ENCODE measurements around the gene PXYLP1. TPM values are rescaled to one million over a fixed set of nuclear protein-coding genes. Genes with fewer than 3 reads are reported as not detected.

The PXYLP1 gene
- polyA plus RNA-seq, 1 donor from 2014 or later, result 109 TPM

DNA sequence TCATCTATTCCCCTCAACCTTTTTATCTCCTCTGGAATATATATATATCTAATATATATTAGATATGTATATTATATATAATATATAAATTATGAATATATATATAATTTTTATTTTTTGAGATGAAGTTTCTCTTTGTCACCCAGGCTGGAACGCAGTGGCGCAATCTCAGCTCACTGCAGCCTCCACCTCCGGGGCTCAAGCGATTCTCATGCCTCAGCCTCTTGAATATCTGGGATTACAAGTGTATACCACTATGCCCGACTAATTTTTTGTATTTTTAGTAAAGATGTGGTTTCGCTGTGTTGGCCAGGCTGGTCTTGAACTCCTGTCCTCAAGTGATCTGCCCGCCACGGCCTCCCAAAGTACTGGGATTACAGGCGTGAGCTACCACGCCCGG, 22.2 kb downstream of the PXYLP1 start:
- H3K4me3 ChIP-seq (ENCODE audit: low read length), result no peak overlapping the region
- no peak for TF ChIP-seq REST (IDR thresholded peaks at IDR 0.05; ENCODE audit: borderline replicate concordance)
- no peak for TF ChIP-seq RAD21 (conservative IDR thresholded peaks at IDR 0.05)
- no peak for TF ChIP-seq TAF1 (IDR thresholded peaks at IDR 0.05; ENCODE audit: low read depth)
- TF ChIP-seq EZH2 (IDR thresholded peaks at IDR 0.05; ENCODE audit: borderline replicate concordance, insufficient read depth, low read length, poor library complexity, severe bottlenecking), result no peak
- TF ChIP-seq MXI1 (conservative IDR thresholded peaks at IDR 0.05; ENCODE audit: poor library complexity, severe bottlenecking), result no peak
- TF ChIP-seq POLR2AphosphoS5 (IDR thresholded peaks at IDR 0.05), result no peak
- TF ChIP-seq SMC3 (conservative IDR thresholded peaks at IDR 0.05; ENCODE audit: poor library complexity), result no peak
- no peak for TF ChIP-seq EP300 (conservative IDR thresholded peaks at IDR 0.05; ENCODE audit: poor library complexity, severe bottlenecking)
- no peak for TF ChIP-seq CTCF (IDR thresholded peaks at IDR 0.05; ENCODE audit: poor library complexity, severe bottlenecking)
- no peak overlapping the region for H3K27ac ChIP-seq (ENCODE audit: low read length)
- H3K9ac ChIP-seq (ENCODE audit: low read length), result no peak overlapping the region
- H3K4me2 ChIP-seq (ENCODE audit: low read length), result no peak overlapping the region
- H3K79me2 ChIP-seq (replicated peaks; ENCODE audit: insufficient read depth, low read length), result no peaks in the 10 kb centered on the region
- H4K20me1 ChIP-seq (ENCODE audit: insufficient read depth), result no peaks in the 10 kb centered on the region
- H3K36me3 ChIP-seq (ENCODE audit: insufficient read depth, low read length), result peaks cover 3% of the 10 kb centered on the region
- no peaks in the 10 kb centered on the region for H3K9me3 ChIP-seq (ENCODE audit: low read length)
- H3K27me3 ChIP-seq (ENCODE audit: insufficient read depth, low read depth, low read length), result no peaks in the 10 kb centered on the region
- H2AFZ ChIP-seq (ENCODE audit: low read depth, low read length), result no peak overlapping the region
- no peaks in the 10 kb centered on the region for H3K9me2 ChIP-seq (ENCODE audit: insufficient read depth, low read length)
- H3F3A ChIP-seq (ENCODE audit: insufficient read depth, low read length, poor library complexity, severe bottlenecking), result no peaks in the 10 kb centered on the region

GRCh38 chr3:141255137-141255845, 23.7 kb downstream of the PXYLP1 start:
- Histone ChIP-seq H3K4me3 (ENCODE audit: low read length) (no peak overlapping the region), H3K9ac (ENCODE audit: low read length) (no peak overlapping the region), H4K20me1 (ENCODE audit: insufficient read depth) (no peaks in the 10 kb centered on the region), H3K9me2 (ENCODE audit: insufficient read depth, low read length) (no peaks in the 10 kb centered on the region), H3F3A (ENCODE audit: insufficient read depth, low read length, poor library complexity, severe bottlenecking) (no peaks in the 10 kb centered on the region), H3K9me3 (ENCODE audit: low read length) (no peaks in the 10 kb centered on the region), H3K27ac (ENCODE audit: low read length) (no peak overlapping the region), H3K4me2 (ENCODE audit: low read length) (no peak overlapping the region), H3K79me2 (replicated peaks; ENCODE audit: insufficient read depth, low read length) (no peaks in the 10 kb centered on the region), H3K27me3 (ENCODE audit: insufficient read depth, low read depth, low read length) (no peaks in the 10 kb centered on the region), H3K36me3 (ENCODE audit: insufficient read depth, low read length) (peaks cover 3% of the 10 kb centered on the region), H2AFZ (ENCODE audit: low read depth, low read length) (no peak overlapping the region)
- TF ChIP-seq EZH2 (IDR thresholded peaks at IDR 0.05; ENCODE audit: borderline replicate concordance, insufficient read depth, low read length, poor library complexity, severe bottlenecking) (no peak), SMC3 (conservative IDR thresholded peaks at IDR 0.05; ENCODE audit: poor library complexity) (no peak), RAD21 (conservative IDR thresholded peaks at IDR 0.05) (no peak), EP300 (conservative IDR thresholded peaks at IDR 0.05; ENCODE audit: poor library complexity, severe bottlenecking) (no peak), CTCF (IDR thresholded peaks at IDR 0.05; ENCODE audit: poor library complexity, severe bottlenecking) (no peak), POLR2AphosphoS5 (IDR thresholded peaks at IDR 0.05) (no peak), MXI1 (conservative IDR thresholded peaks at IDR 0.05; ENCODE audit: poor library complexity, severe bottlenecking) (no peak), TAF1 (IDR thresholded peaks at IDR 0.05; ENCODE audit: low read depth) (no peak), REST (IDR thresholded peaks at IDR 0.05; ENCODE audit: borderline replicate concordance) (no peak)

Measured in neural cell (in vitro differentiated cells).